GM12891 (cell line): ENCODE data around the gene CRIP2.

ENCODE experiments used
- DNase-seq: peaks from one replicate; pipeline ENCODE4 v3.0.0; 2011; ENCODE audit warnings: low spot score; ENCODE audit not compliant: insufficient read length
- FAIRE-seq: peaks from 2 replicates; lab custom pipeline; 2011; peaks lifted over from hg19 to GRCh38; lab: Jason Lieb, UNC
- PAX5 ChIP-seq: IDR thresholded peaks from 2 replicates; pipeline ENCODE4 v1.6.1; 2011; ENCODE audit warnings: low read length, moderate library complexity, mild to moderate bottlenecking; ENCODE audit not compliant: insufficient read depth, severe bottlenecking
- POLR2A ChIP-seq: IDR thresholded peaks from 2 replicates; pipeline ENCODE4 v1.6.1; 2011; ENCODE audit warnings: low read depth, low read length, control low read depth
- POLR2AphosphoS5 ChIP-seq: IDR thresholded peaks from 2 replicates; pipeline ENCODE4 v1.6.1; 2011; ENCODE audit warnings: low read depth, low read length, control low read depth
- POU2F2 ChIP-seq: IDR thresholded peaks from 2 replicates; pipeline ENCODE4 v1.6.1; 2011; ENCODE audit warnings: low read depth, mild to moderate bottlenecking, control low read depth, low read length, moderate library complexity
- SPI1 ChIP-seq: IDR thresholded peaks from 2 replicates; pipeline ENCODE4 v1.6.1; 2011; ENCODE audit warnings: low read depth, low read length, control low read depth
- TAF1 ChIP-seq: IDR thresholded peaks from 2 replicates; pipeline ENCODE4 v1.6.1; 2011; ENCODE audit warnings: low read depth, low read length, control low read depth

The CRIP2 gene

DNA sequence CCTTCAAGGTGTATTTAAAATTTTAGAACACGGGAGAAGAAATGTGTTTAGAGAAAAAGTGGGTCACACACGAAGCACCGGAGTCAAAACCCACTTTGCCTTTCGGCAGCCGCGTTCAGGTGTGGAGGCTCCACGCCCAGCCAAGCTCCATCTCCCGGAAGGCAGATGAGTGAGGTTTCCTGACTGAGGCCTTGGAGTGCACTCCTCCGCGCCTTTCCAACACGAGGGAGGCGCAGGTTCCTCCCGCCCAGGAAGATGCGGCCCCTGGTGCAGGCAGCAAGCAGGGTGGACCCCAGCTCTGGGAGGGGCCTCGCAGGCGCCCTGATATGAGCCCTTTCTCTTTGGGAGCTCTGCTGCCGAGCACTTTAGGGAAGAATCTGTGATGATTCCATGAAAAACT, 32.5 kb upstream of the CRIP2 start:
- DNase-seq: no peak
- no peak for FAIRE-seq
- no peak for TF ChIP-seq POLR2A
- TF ChIP-seq SPI1: no peak
- TF ChIP-seq POLR2AphosphoS5: no peak
- no peak for TF ChIP-seq PAX5
- no peak for TF ChIP-seq POU2F2
- TF ChIP-seq TAF1: no peak

DNA sequence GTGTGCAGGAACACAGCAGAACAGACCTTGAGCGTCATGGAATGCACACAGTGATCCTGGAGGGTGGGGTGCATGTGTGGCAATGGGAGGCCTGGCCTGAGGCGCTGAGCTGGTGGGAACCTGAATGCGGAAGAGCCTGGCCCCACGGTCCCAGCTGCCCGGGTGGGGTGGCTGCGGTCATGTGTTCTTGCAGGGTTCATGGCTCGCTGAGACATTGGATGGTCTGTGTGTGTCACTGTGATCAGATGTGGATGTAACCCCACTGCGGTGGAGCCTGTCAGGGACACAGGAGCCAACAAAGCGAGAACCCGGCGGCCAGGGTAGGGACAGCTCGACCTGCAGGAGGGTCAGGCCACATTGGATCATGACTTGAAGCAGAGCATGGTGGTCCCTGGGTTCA, 31.8 kb upstream of the CRIP2 start:
- DNase-seq (no peak), FAIRE-seq (no peak)
- TF ChIP-seq PAX5 (no peak), POLR2AphosphoS5 (no peak), POLR2A (no peak), SPI1 (no peak), TAF1 (no peak), POU2F2 (no peak)

DNA sequence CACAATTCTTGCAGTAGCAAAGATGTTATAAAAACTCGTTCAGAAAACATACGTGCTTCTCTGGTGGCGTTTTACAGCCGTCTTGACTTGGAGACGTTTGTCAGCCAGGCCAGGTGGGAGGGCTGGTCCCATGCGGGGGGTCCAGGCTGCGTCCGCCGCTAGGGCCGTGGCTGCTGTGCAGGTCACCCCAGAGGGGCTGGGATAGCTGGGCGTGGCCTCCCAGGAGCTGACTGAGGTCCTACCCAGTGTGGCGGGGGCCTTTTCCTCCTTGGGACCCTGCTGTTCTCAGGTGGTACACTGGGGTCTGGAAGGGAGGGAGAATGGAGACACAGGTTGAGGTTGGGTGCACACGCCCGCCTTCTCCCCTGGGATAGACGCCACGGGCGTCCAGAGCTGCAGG, 29.8 kb upstream of the CRIP2 start:
- no peak for TF ChIP-seq TAF1
- no peak for TF ChIP-seq POLR2A
- no peak for TF ChIP-seq POLR2AphosphoS5
- TF ChIP-seq POU2F2: no peak
- TF ChIP-seq SPI1: no peak
- no peak for TF ChIP-seq PAX5
- DNase-seq (no peak), FAIRE-seq (no peak)

DNA sequence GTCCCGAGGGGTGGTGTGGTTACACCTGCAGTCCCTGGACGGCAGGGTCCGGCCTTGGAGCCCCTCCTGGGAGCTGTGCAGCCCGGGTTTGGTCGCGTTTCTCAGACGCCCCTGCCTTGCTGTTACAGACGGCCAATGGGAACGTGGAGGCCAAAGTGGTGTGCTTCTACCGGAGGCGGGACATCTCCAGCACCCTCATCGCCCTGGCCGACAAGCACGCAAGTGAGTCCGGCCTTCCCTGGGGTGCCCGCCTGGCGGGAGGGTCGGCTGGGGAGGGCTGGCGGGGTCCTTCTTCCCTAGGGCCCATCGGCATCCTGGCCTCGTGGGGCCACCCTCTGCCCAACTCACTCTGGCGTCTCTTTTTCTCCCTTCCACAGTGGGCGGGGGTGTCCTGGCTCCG, 29.3 kb upstream of the CRIP2 start:
- FAIRE-seq: no peak
- no peak for DNase-seq
- no peak for TF ChIP-seq SPI1
- no peak for TF ChIP-seq TAF1
- no peak for TF ChIP-seq POU2F2
- TF ChIP-seq POLR2AphosphoS5: no peak
- TF ChIP-seq POLR2A: no peak
- TF ChIP-seq PAX5: no peak

DNA sequence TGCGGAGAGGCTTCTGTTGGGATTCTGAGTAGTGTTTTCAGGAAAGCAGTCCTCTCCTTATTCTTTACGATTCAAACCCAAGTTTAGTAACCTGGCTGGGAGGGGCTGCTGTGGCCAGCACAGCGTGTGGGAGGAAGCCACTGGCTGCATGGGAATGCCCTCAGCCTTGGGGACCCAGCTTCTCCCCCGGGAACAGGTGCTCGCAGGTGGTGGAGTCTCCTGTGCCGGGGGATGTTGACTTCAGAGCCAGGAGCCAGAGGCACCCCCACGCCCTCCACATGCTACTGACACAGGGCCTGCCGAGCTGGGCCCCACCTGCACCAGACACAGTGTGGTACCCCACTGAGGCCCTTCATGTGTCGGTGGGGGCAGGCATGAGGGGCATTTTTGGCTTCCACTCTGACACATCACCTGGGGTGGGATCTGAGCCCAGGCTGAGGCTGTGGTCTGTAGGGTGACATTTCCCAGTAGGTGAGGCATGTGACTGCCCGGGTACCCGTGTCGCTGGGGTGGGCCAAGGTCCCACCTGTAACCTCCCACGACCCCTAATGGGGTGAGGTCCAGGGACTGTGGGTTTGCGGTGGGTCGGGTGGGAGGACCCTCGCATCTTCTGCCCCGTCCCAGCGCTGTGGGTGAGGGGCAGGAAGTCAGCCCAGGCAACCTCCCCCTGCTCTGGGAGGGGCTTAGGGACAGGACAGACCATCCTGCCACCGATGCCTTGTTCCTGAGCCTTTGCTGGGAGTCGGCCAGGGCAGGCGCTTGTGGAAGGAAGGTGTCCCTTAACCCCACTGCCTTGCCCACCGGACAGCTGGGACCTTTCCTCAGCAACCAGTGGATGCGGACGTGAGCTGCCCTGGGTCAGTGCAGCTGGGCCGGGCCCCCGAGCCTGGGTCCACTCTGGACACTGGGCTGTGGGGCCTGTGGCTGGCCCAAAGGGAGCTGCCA, 28.4 kb upstream of the CRIP2 start:
- no peak for DNase-seq
- no peak for TF ChIP-seq TAF1
- no peak for TF ChIP-seq SPI1
- no peak for TF ChIP-seq POLR2A
- TF ChIP-seq PAX5: no peak
- no peak for TF ChIP-seq POLR2AphosphoS5
- TF ChIP-seq POU2F2: no peak

DNA sequence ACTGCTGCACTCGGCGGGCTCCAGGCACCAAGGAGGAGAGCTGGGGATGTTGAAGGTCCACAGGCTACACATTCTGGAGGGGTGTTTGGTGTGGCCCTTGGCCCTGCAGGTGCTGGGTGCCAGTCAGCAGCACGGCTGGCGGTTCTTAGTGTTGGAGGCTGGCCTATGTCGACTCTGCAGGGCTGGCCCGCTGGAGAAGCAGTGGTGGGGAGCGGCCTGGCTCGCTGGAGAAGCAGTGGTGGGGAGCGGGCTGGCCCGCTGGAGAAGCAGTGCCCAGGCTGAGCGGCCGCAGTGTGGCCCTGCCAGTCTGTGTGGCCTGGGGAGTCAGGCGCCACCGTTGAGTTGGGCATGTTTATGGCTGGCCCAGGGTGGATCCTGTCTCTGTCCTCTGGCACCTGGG, 27.6 kb upstream of the CRIP2 start:
- FAIRE-seq (no peak), DNase-seq (no peak)
- TF ChIP-seq POU2F2: no peak
- TF ChIP-seq PAX5: no peak
- no peak for TF ChIP-seq POLR2AphosphoS5
- TF ChIP-seq TAF1: no peak
- no peak for TF ChIP-seq SPI1
- TF ChIP-seq POLR2A: no peak

More for the DNA sequence above, 28.4 kb upstream of the CRIP2 start:
- FAIRE-seq: no peak

DNA sequence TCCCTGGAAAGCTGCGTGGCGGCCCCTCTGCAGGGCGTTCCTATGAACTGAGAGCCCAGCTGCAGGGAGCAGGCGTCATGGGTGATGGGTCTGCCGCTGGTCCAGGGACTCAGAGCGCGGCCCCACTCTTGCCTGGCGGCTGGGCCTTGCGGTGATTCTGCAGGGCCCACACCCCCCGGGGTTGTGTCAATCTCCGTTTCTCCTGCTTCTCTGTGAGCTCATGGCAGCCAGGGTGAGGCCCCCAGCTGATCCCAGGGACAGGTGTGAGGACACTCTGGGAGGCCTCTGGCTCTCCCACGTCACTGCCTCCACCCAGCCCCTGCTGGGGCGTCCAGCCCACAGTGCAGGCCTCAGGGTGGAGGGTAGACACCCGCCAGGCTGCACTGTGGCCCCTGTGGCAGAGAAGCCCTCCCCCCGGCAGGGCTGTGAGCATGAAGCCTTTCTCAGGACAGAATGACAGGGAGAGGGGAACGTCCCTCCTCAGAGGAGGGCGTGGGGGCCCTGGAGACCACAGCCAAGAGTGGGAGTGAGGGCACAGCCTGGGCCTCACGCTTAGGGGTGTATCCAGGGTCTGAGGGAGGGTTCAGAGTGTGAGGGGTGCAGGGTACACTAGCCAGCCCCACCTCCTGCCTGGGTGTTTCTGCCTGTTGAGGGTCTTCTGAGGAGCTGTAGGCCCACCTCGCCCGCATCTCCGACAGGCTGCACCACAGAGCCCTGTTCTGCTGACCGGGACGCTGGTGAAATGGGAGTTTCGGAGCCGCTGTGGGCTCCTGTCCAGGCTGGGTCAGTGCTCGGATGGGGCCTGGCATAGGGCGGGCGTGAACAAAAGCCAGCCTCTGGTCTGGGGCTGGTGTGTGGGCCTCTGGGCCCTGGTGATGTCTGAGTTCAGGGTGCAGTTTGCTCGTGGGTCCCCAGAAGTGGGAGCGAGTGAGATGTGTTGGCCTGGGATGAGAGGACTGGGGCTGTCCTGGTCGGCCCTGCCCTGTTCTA, 26.7 kb upstream of the CRIP2 start:
- no peak for FAIRE-seq
- TF ChIP-seq PAX5: no peak
- no peak for TF ChIP-seq POU2F2
- no peak for DNase-seq

DNA sequence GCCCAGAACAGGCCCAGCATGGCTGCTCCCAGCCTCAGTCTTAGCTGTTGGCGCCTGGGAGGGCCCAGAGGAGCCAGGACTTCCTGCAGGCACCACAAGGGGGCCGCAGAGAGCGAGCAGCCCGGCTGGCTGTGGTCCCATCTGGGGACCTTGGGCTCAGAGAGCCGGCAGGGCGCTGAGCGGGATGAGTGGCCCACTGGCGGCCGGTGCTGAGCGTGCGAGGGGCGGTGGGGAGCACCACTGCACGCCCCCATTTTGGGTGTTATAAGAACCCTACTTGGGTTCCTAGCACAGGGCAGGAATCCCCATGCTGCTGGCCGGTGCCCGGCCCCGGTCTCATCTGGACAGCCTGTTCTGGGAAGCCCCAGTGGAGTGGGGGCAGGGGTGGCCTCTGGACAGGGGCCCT, 25.9 kb upstream of the CRIP2 start:
- TF ChIP-seq SPI1 (no peak), PAX5 (no peak), POLR2AphosphoS5 (no peak), POLR2A (no peak), TAF1 (no peak), POU2F2 (no peak)
- DNase-seq (peak; percentile 96), FAIRE-seq (no peak)
